K562 (cell line): ENCODE data around the gene EIF4G1. TPM values are rescaled to one million over a fixed set of nuclear protein-coding genes. Genes with fewer than 3 reads are reported as not detected.

ENCODE experiments used
- ATAC-seq: fragments of 200-7000 bp; cut with Tn5 transposase; 3 replicates; pipeline ENCODE4 v1.9.1; 2020; ENCODE audit warnings: moderate library complexity
- BruUV-seq: library from RNA; stranded (reverse); fragments of 400-500 nt; replicated peaks from 2 replicates; lab custom pipeline; 2021; lab: Mats Ljungman, UMichigan
- CTCF ChIA-PET: fragments of 300-600 bp; formaldehyde crosslinking; extraction: SDS; loops from one replicate; lab custom pipeline; 2021; ENCODE audit warnings: low intra/inter-chr PET ratio; lab: Yijun Ruan, JAX
- POLR2A ChIA-PET: fragments of 300-600, 350-650 bp; sonication (Branson Sonifier 250); formaldehyde crosslinking; extraction: SDS; loops from one replicate; lab custom pipeline; 2021; ENCODE audit warnings: antibody characterized with exemption, inconsistent platforms; lab: Yijun Ruan, JAX
- DNase-seq, 4 experiments: peaks; one replicate each; pipeline versions ENCODE4 v3.0.0 to v3.0.0-alpha.2; 2011 to 2018; ENCODE audit warnings: low spot score in 3 of 4, mixed read lengths in 3 of 4; ENCODE audit errors: extremely low read depth in 1 of 4
- FAIRE-seq: peaks from 2 replicates; lab custom pipeline; 2011; peaks lifted over from hg19 to GRCh38; lab: Jason Lieb, UNC
- H2AFZ ChIP-seq: 2 replicates; pipeline ENCODE4 v1.6.0; 2011; ENCODE audit warnings: low read depth, low read length, control low read depth, inconsistent platforms
- H3K27ac ChIP-seq: fragments of 200-600 bp; 3 replicates; pipeline ENCODE4 v1.8.0; 2011; ENCODE audit warnings: low read depth, mild to moderate bottlenecking, control low read depth, inconsistent platforms, low read length, moderate library complexity, mixed read lengths; ENCODE audit errors: extremely low read depth
- H3K27me3 ChIP-seq, 2 experiments: fragments of 300-600 bp in 1 of 2; 2 replicates in 1 of 2; 3 replicates in 1 of 2; pipeline versions ENCODE4 v1.6.0 to v1.8.0; 2011; ENCODE audit warnings: inconsistent platforms in 2 of 2, low read length in 2 of 2, mild to moderate bottlenecking in 1 of 2, mixed read lengths in 1 of 2, moderate library complexity in 1 of 2; ENCODE audit not compliant: control insufficient read depth in 2 of 2, insufficient read depth in 2 of 2
- H3K36me3 ChIP-seq: fragments of 300-600 bp; 3 replicates; pipeline ENCODE4 v1.8.0; 2011; ENCODE audit warnings: mild to moderate bottlenecking, low read length, inconsistent platforms; ENCODE audit not compliant: control insufficient read depth, insufficient read depth
- H3K4me1 ChIP-seq, 2 experiments: fragments of 200-600 bp in 1 of 2; replicated peaks in 1 of 2; 2 replicates in 1 of 2; 3 replicates in 1 of 2; pipeline versions ENCODE4 v1.5.1 to v1.8.0; 2011; ENCODE audit warnings: inconsistent platforms in 2 of 2, low read length in 2 of 2, mild to moderate bottlenecking in 1 of 2, mixed read lengths in 1 of 2, moderate library complexity in 1 of 2; ENCODE audit not compliant: control insufficient read depth in 2 of 2, insufficient read depth in 2 of 2
- H3K4me2 ChIP-seq: 2 replicates; pipeline ENCODE4 v1.6.1; 2011; ENCODE audit warnings: low read length, control low read depth, inconsistent platforms, mixed read lengths; ENCODE audit not compliant: insufficient read depth
- H3K4me3 ChIP-seq: fragments of 200-600 bp; sonication (generic), shearing (Covaris generic); 2 replicates; pipeline ENCODE4 v1.5.1; 2016; ENCODE audit warnings: control low read depth, inconsistent platforms
- H3K79me2 ChIP-seq: fragments of 200-600 bp; 3 replicates; pipeline ENCODE4 v1.8.0; 2011; ENCODE audit warnings: low read length, inconsistent platforms; ENCODE audit not compliant: control insufficient read depth, insufficient read depth
- H3K9ac ChIP-seq, 2 experiments: 2 replicates each; pipeline versions ENCODE4 v1.6.0 to v1.6.1; 2011; ENCODE audit warnings: low read depth in 2 of 2, low read length in 2 of 2, control low read depth in 1 of 2, inconsistent platforms in 1 of 2, mild to moderate bottlenecking in 1 of 2, mixed read lengths in 1 of 2; ENCODE audit not compliant: insufficient read depth in 1 of 2
- H3K9me1 ChIP-seq: one replicate; pipeline ENCODE4 v1.6.0; 2011; ENCODE audit warnings: inconsistent platforms, mild to moderate bottlenecking, low read length, moderate library complexity; ENCODE audit not compliant: control insufficient read depth, insufficient read depth
- H3K9me3 ChIP-seq: replicated peaks from 2 replicates; pipeline ENCODE4 v1.5.1; 2011; ENCODE audit warnings: low read depth, low read length, inconsistent platforms; ENCODE audit not compliant: control insufficient read depth, insufficient read depth
- H4K20me1 ChIP-seq: replicated peaks from 2 replicates; pipeline ENCODE4 v1.6.1; 2011; ENCODE audit warnings: low read length, inconsistent platforms, mixed read lengths; ENCODE audit not compliant: control insufficient read depth, insufficient read depth
- BRD9 ChIP-seq: fragments of 450-650 bp; IDR thresholded peaks from 2 replicates; pipeline ENCODE4 v1.6.1; 2018; ENCODE audit warnings: low read depth; ENCODE audit not compliant: partially characterized antibody
- ELF2 ChIP-seq: fragments of 250-450 bp; sonication (Bioruptor Pico); IDR thresholded peaks from 2 replicates; pipeline ENCODE4 v1.5.0; 2021; ENCODE audit warnings: mild to moderate bottlenecking
- FOSL1 ChIP-seq: fragments of 200-800 bp; sonication (Bioruptor generic); conservative IDR thresholded peaks from 2 replicates; pipeline ENCODE4 v1.6.1; 2016; ENCODE audit warnings: missing genetic modification characterization, missing compliant biosample characterization
- FOXK2 ChIP-seq, 2 experiments: fragments of 450-650 bp; IDR thresholded peaks in 1 of 2; conservative IDR thresholded peaks in 1 of 2; 2 replicates each; pipeline ENCODE4 v1.6.1; 2016; ENCODE audit warnings: low read depth in 2 of 2, mild to moderate bottlenecking in 1 of 2
- KDM5B ChIP-seq: fragments of 200-600 bp; sonication (generic); IDR thresholded peaks from 2 replicates; pipeline ENCODE4 v1.6.1; 2012; ENCODE audit warnings: low read depth, mild to moderate bottlenecking, moderate library complexity, low read length, control low read depth, inconsistent platforms; ENCODE audit not compliant: insufficient replicate concordance
- MAFG ChIP-seq: fragments of 450-650 bp; conservative IDR thresholded peaks from 2 replicates; pipeline ENCODE4 v1.6.1; 2016; ENCODE audit warnings: missing genetic modification characterization, missing compliant biosample characterization
- PPARD ChIP-seq: fragments of 250-450 bp; sonication (Bioruptor Pico); IDR thresholded peaks from 2 replicates; pipeline ENCODE4 v1.8.0; 2022; ENCODE audit warnings: inconsistent platforms, mild to moderate bottlenecking, moderate library complexity
- SMARCE1 ChIP-seq: fragments of 450-650 bp; IDR thresholded peaks from 2 replicates; pipeline ENCODE4 v1.7.1; 2016; ENCODE audit warnings: mild to moderate bottlenecking
- SUPT5H ChIP-seq: fragments of 450-650 bp; IDR thresholded peaks from 2 replicates; pipeline ENCODE4 v1.6.1; 2016
- ZFX ChIP-seq: sonication (generic); formaldehyde crosslinking; IDR thresholded peaks from 2 replicates; pipeline ENCODE4 v1.8.0; 2022; ENCODE audit warnings: mild to moderate bottlenecking, missing genetic modification reagents, moderate library complexity
- ZNF57 ChIP-seq: fragments of 450-650 bp; formaldehyde crosslinking; IDR thresholded peaks from 2 replicates; pipeline ENCODE4 v1.4.0; 2020; ENCODE audit warnings: mild to moderate bottlenecking, moderate library complexity
- ZNF639 ChIP-seq, 2 experiments: fragments of 200-800 bp in 1 of 2; sonication (Bioruptor generic) in 1 of 2; sonication (generic) in 1 of 2; formaldehyde crosslinking in 1 of 2; IDR thresholded peaks in 1 of 2; conservative IDR thresholded peaks in 1 of 2; 2 replicates each; pipeline versions ENCODE4 v1.5.0 to v1.6.1; 2016 to 2020; ENCODE audit warnings: missing compliant biosample characterization in 1 of 2, missing genetic modification characterization in 1 of 2, missing genetic modification reagents in 1 of 2
- WGBS: fragments of 100-300 bp; shearing (Covaris generic); methylation state at CpG from one replicate; pipeline ENCODE4 v1.1.6; 2016; ENCODE audit warnings: low coverage, mixed read lengths; ENCODE audit not compliant: insufficient coverage; ENCODE audit errors: missing lambda C conversion rate; 5-methylcytosine and 5-hydroxymethylcytosine counted together
- in situ Hi-C: fragments of 300-500 bp; cut with MboI; formaldehyde crosslinking; loops from 4 replicates; pipeline ENCODE4 v1.15.0; 2018; ENCODE audit warnings: inconsistent platforms, mixed read lengths
- intact Hi-C: fragments of 100-400 bp; cut with micrococcal nuclease; formaldehyde crosslinking; loops from 2 replicates; pipeline ENCODE4 v1.14.2; 2022
- polyA plus RNA-seq, 8 experiments: library from polyadenylated mRNA; depleted of rRNA in 4 of 8; stranded (reverse) in 5 of 8; unstranded in 3 of 8; fragments of >200 nt; fragmentation: Nextera tagmentation in 2 of 8; fragmentation: Illumina TruSeq in 1 of 8; extraction: Ambion mirVana in 2 of 8; extraction: Trizol in 1 of 8; gene quantifications; 2 replicates each; pipeline versions ENCODE4 v1.2.1 to v1.2.3, GENCODE V29; 2011 to 2014; ENCODE audit warnings: inconsistent platforms in 1 of 8, missing spikeins in 1 of 8
- total RNA-seq, 7 experiments: library from RNA; depleted of rRNA in 6 of 7; stranded (reverse); fragments of >200 nt in 6 of 7; fragmentation: Illumina TruSeq in 2 of 7; extraction: Trizol in 2 of 7; gene quantifications; 2 replicates each; pipeline versions ENCODE4 v1.2.1 to v1.2.3, GENCODE V29; 2011 to 2021; ENCODE audit warnings: low replicate concordance in 1 of 7
- TF ChIP-seq, protein P1 (sequence below), 3 experiments: fragments of 200-800 bp in 1 of 3; fragments of 250-450 bp in 1 of 3; fragments of 450-650 bp in 1 of 3; sonication (Bioruptor Pico) in 1 of 3; sonication (Bioruptor generic) in 1 of 3; formaldehyde crosslinking in 1 of 3; IDR thresholded peaks; 2 replicates each; pipeline versions ENCODE4 v1.6.1 to v1.8.0; 2016 to 2022; ENCODE audit warnings: mild to moderate bottlenecking in 2 of 3, missing genetic modification characterization in 2 of 3, missing compliant biosample characterization in 1 of 3, moderate library complexity in 1 of 3
- TF ChIP-seq, protein P2 (sequence below): fragments of 250-450 bp; sonication (Bioruptor Pico); IDR thresholded peaks from 2 replicates; pipeline ENCODE4 v1.5.0; 2021

EIF4G1 gene
- total and polyA plus RNA-seq, 9 of the 15 experiments (the other 6 are each of a cell fraction or from before 2014, with no cell fraction given), result 4.6 to 505 (median 155) TPM

DNA sequence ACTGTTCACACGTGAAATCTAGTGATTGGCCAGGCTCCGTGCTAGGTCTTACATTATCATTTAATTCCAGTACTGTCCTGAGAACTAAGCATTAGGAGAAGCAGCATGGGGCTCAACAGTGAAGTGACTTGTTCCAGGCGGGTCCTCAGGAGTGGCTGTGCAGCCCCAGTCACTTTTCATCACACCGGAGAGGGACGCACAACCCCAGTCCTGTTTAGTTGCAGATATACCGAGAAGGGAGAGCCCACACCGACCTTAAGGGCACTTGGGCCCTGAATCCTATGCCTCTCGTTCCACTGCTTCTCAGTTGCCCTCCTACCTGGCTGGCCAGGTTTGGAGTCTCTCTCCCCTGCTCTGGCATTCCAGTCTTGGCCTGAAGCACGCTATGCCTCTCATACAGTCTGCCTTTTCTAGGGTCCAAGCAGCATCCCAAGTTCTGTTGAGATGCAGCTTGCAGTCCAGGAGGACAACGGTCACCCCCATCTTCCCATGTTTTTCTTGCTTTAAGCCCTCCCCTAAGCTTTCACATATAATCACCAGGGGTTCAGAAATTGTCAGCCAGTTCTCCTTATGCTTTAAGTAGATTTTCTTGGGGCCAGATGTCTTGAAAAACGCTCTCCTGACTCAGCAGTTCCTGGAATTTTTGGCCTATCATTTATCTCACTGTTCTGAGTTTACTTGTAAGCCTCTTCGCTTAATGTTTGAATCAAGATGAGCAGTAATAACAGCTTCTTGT, 33.1 kb downstream of the EIF4G1 start:
- Histone ChIP-seq H2AFZ (peak overlapping the region; percentile 64), H3K4me2 (peak overlapping the region; percentile 79), H3K4me1 (peaks cover 59 to 72% of the 10 kb centered on the region in 2 experiments), H4K20me1 (no peaks in the 10 kb centered on the region), H3K36me3 (peaks cover 55% of the 10 kb centered on the region; the same call in 2 of the 3 replicates), H3K79me2 (peaks cover 8% of the 10 kb centered on the region; the same call in 2 of the 3 replicates), H3K9me1 (peaks cover 6% of the 10 kb centered on the region), H3K4me3 (no peak overlapping the region), H3K27me3 (no peaks in the 10 kb centered on the region), H3K27ac (peak overlapping the region; percentile 88), H3K9me3 (no peaks in the 10 kb centered on the region), H3K9ac (peak overlapping the region; percentile 60 to 88)
- WGBS, result 12% methylated on average over 12 of the region's 12 CpGs
- intact Hi-C loops, result no loop called here
- no TSS peak for BruUV-seq
- ChIA-PET POLR2A (interaction anchor here (0.6 to 2.0 kb wide), 7 partner anchors 9 to 32 kb away, joined by 3 to 9 read pairs (median 7); partner anchors contain the start of gene THPO), CTCF (no interaction called here)
- in situ Hi-C loops, result no loop called here
- ATAC-seq (peak; percentile 49), DNase-seq (peak in 3 of 4 experiments; percentile 43 to 87 (median 68)), FAIRE-seq (peak; percentile 90)
- TF ChIP-seq BRD9 (peak; percentile 27), FOXK2 (conservative IDR thresholded peaks at IDR 0.05 in 1 of 2, IDR thresholded peaks at IDR 0.05 in 1 of 2; ENCODE audit: low read depth in 2 of 2) (peak in 1 of 2 experiments; percentile 29; a peak in 1 of 4 replicates), ZNF639 (CRISPR knock-in tag; conservative IDR thresholded peaks at IDR 0.05 in 1 of 2, IDR thresholded peaks at IDR 0.05 in 1 of 2) (0 out of 4 replicates have a peak, but pooled peaks of 1 of the 2 experiments have one; percentile 38), ZNF57 (CRISPR knock-in tag) (no peak), MAFG (tag) (peak; percentile 98), PPARD (CRISPR knock-in tag) (no peak), ZFX (CRISPR knock-in tag) (peak; percentile 29; the same call in 1 of the 2 replicates), SMARCE1 (peak; percentile 48; the same call in 1 of the 2 replicates), SUPT5H (peak; percentile 37), KDM5B (peak; percentile 36), ELF2 (0 out of 2 replicates have a peak, but pooled peaks have one; percentile 57), FOSL1 (tag) (peak; percentile 48; the same call in 1 of the 2 replicates)
- TF ChIP-seq, protein P1, sequence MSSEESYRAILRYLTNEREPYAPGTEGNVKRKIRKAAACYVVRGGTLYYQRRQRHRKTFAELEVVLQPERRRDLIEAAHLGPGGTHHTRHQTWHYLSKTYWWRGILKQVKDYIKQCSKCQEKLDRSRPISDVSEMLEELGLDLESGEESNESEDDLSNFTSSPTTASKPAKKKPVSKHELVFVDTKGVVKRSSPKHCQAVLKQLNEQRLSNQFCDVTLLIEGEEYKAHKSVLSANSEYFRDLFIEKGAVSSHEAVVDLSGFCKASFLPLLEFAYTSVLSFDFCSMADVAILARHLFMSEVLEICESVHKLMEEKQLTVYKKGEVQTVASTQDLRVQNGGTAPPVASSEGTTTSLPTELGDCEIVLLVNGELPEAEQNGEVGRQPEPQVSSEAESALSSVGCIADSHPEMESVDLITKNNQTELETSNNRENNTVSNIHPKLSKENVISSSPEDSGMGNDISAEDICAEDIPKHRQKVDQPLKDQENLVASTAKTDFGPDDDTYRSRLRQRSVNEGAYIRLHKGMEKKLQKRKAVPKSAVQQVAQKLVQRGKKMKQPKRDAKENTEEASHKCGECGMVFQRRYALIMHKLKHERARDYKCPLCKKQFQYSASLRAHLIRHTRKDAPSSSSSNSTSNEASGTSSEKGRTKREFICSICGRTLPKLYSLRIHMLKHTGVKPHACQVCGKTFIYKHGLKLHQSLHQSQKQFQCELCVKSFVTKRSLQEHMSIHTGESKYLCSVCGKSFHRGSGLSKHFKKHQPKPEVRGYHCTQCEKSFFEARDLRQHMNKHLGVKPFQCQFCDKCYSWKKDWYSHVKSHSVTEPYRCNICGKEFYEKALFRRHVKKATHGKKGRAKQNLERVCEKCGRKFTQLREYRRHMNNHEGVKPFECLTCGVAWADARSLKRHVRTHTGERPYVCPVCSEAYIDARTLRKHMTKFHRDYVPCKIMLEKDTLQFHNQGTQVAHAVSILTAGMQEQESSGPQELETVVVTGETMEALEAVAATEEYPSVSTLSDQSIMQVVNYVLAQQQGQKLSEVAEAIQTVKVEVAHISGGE (CRISPR knock-in tag; IDR thresholded peaks at IDR 0.05), result peak in 1 of 3 experiments; percentile 15; a peak in 1 of 6 replicates
- TF ChIP-seq, protein P2, sequence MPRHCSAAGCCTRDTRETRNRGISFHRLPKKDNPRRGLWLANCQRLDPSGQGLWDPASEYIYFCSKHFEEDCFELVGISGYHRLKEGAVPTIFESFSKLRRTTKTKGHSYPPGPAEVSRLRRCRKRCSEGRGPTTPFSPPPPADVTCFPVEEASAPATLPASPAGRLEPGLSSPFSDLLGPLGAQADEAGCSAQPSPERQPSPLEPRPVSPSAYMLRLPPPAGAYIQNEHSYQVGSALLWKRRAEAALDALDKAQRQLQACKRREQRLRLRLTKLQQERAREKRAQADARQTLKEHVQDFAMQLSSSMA, result no peak
